H1 (cell line): Measurements from ENCODE around the gene RUSC2. TPM values are rescaled to one million over a fixed set of nuclear protein-coding genes. Genes with fewer than 3 reads are reported as not detected.
"Not testable (repeated sequence)": the region's sequence is repeated elsewhere in the genome, so short reads cannot be mapped to it uniquely, and the experiment has no call there.

Experiments
- CTCF ChIA-PET: fragments of 300-600 bp; sonication (Branson Sonifier 250); formaldehyde crosslinking; loops from one replicate; lab custom pipeline; 2021; ENCODE audit not compliant: partially characterized antibody; lab: Charles Lee
- POLR2A ChIA-PET: fragments of 300-600 bp; sonication (Branson Sonifier 250); formaldehyde crosslinking; loops from one replicate; lab custom pipeline; 2021; ENCODE audit warnings: inconsistent platforms; ENCODE audit not compliant: partially characterized antibody; lab: Charles Lee
- DNase-seq, 2 experiments: peaks; one replicate each; pipeline versions ENCODE4 v3.0.0 to v3.0.0-alpha.2; 2010 to 2022; ENCODE audit warnings: low spot score in 2 of 2, low read depth in 1 of 2, mixed read lengths in 1 of 2
- FAIRE-seq: peaks from 2 replicates; lab custom pipeline; 2011; peaks lifted over from hg19 to GRCh38; lab: Jason Lieb, UNC
- H2AFZ ChIP-seq: 2 replicates; pipeline ENCODE4 v1.8.1; 2012; ENCODE audit warnings: low read length, inconsistent platforms
- H2AK5ac ChIP-seq: 2 replicates; pipeline ENCODE4 v1.6.1; 2013; ENCODE audit warnings: low read depth, low read length
- H2BK120ac ChIP-seq: replicated peaks from 2 replicates; pipeline ENCODE3; 2013; ENCODE audit warnings: low read depth, low read length, inconsistent platforms
- H2BK12ac ChIP-seq: 2 replicates; pipeline ENCODE4 v1.6.1; 2013; ENCODE audit warnings: low read depth, low read length
- H2BK15ac ChIP-seq: 2 replicates; pipeline ENCODE4 v1.6.1; 2013; ENCODE audit warnings: low read length
- H2BK20ac ChIP-seq: 2 replicates; pipeline ENCODE4 v1.6.1; 2013; ENCODE audit warnings: low read length
- H2BK5ac ChIP-seq: 2 replicates; pipeline ENCODE4 v1.6.1; 2013; ENCODE audit warnings: low read depth, low read length
- H3K14ac ChIP-seq: 2 replicates; pipeline ENCODE4 v1.6.1; 2013; ENCODE audit warnings: inconsistent platforms; ENCODE audit not compliant: insufficient read length
- H3K18ac ChIP-seq: 2 replicates; pipeline ENCODE4 v1.6.1; 2013; ENCODE audit warnings: low read length; ENCODE audit errors: extremely low read depth
- H3K23ac ChIP-seq: 2 replicates; pipeline ENCODE4 v1.6.1; 2013; ENCODE audit warnings: inconsistent platforms; ENCODE audit not compliant: insufficient read length
- H3K23me2 ChIP-seq: 2 replicates; pipeline ENCODE4 v1.6.1; 2013; ENCODE audit warnings: low read depth, low read length
- H3K27ac ChIP-seq: 2 replicates; pipeline ENCODE4 v1.6.1; 2011; ENCODE audit warnings: low read depth, low read length, inconsistent platforms
- H3K27me3 ChIP-seq, 4 experiments: replicated peaks in 1 of 4; 1 replicate in 1 of 4; 2 replicates in 3 of 4; pipeline versions ENCODE4 v1.6.1 to v1.8.1; 2011 to 2013; ENCODE audit warnings: low read length in 3 of 4, mild to moderate bottlenecking in 3 of 4, inconsistent platforms in 2 of 4, mixed read lengths in 2 of 4, moderate library complexity in 1 of 4; ENCODE audit not compliant: control insufficient read depth in 3 of 4, insufficient read depth in 3 of 4; ENCODE audit errors: extremely low read depth in 1 of 4
- H3K36me3 ChIP-seq, 4 experiments: 2 replicates each; pipeline versions ENCODE4 v1.6.1 to v1.8.1; 2011 to 2013; ENCODE audit warnings: mild to moderate bottlenecking in 4 of 4, low read length in 3 of 4, moderate library complexity in 2 of 4, control low read depth in 1 of 4, inconsistent platforms in 1 of 4; ENCODE audit not compliant: insufficient read depth in 4 of 4, control insufficient read depth in 2 of 4
- H3K4ac ChIP-seq: replicated peaks from 2 replicates; pipeline ENCODE3; 2013; ENCODE audit warnings: low read length, low read depth, mixed read lengths, inconsistent platforms; ENCODE audit not compliant: insufficient read length
- H3K4me1 ChIP-seq, 4 experiments: replicated peaks in 1 of 4; 1 replicate in 1 of 4; 2 replicates in 3 of 4; pipeline versions ENCODE4 v1.6.1 to v1.8.1; 2011 to 2013; ENCODE audit warnings: low read length in 3 of 4, inconsistent platforms in 2 of 4, mixed read lengths in 1 of 4; ENCODE audit not compliant: insufficient read depth in 4 of 4, control insufficient read depth in 3 of 4
- H3K4me2 ChIP-seq, 2 experiments: 2 replicates each; pipeline versions ENCODE4 v1.6.1 to v1.8.1; 2011 to 2013; ENCODE audit warnings: low read depth in 2 of 2, low read length in 2 of 2, control low read depth in 1 of 2, inconsistent platforms in 1 of 2, mild to moderate bottlenecking in 1 of 2; ENCODE audit not compliant: insufficient read depth in 1 of 2
- H3K4me3 ChIP-seq, 4 experiments: fragments of 200-600, 300-600 bp in 1 of 4; sonication (generic), shearing (Covaris generic), sonication (Bioruptor Twin) in 1 of 4; 2 replicates each; pipeline versions ENCODE4 v1.5.1 to v1.8.1; 2011 to 2016; ENCODE audit warnings: low read length in 4 of 4, low read depth in 3 of 4, control low read depth in 2 of 4, inconsistent platforms in 2 of 4, mild to moderate bottlenecking in 2 of 4, mixed read lengths in 1 of 4, moderate library complexity in 1 of 4; ENCODE audit not compliant: insufficient read depth in 2 of 4; ENCODE audit errors: extremely low read depth in 1 of 4
- H3K56ac ChIP-seq: replicated peaks from 2 replicates; pipeline ENCODE3; 2013; ENCODE audit warnings: low read depth, mild to moderate bottlenecking, mixed read lengths, low read length, inconsistent platforms; ENCODE audit not compliant: insufficient read length
- H3K79me1 ChIP-seq: 2 replicates; pipeline ENCODE4 v1.6.1; 2013; ENCODE audit warnings: low read depth, low read length, control low read depth
- H3K79me2 ChIP-seq, 2 experiments: 2 replicates each; pipeline versions ENCODE4 v1.6.1 to v1.8.1; 2012 to 2013; ENCODE audit warnings: low read length in 2 of 2, mild to moderate bottlenecking in 2 of 2, inconsistent platforms in 1 of 2; ENCODE audit not compliant: insufficient read depth in 2 of 2, control insufficient read depth in 1 of 2
- H3K9ac ChIP-seq, 4 experiments: replicated peaks in 1 of 4; 1 replicate in 1 of 4; 2 replicates in 3 of 4; pipeline versions ENCODE4 v1.6.1 to v1.8.1; 2011 to 2013; ENCODE audit warnings: low read depth in 3 of 4, low read length in 3 of 4, control low read depth in 2 of 4, mild to moderate bottlenecking in 2 of 4, moderate library complexity in 2 of 4, inconsistent platforms in 1 of 4; ENCODE audit errors: extremely low read depth in 1 of 4
- H3K9me3 ChIP-seq, 2 experiments: 2 replicates each; pipeline versions ENCODE4 v1.6.1 to v1.8.1; 2012 to 2013; ENCODE audit warnings: mild to moderate bottlenecking in 2 of 2, moderate library complexity in 2 of 2, control low read depth in 1 of 2, inconsistent platforms in 1 of 2, low read depth in 1 of 2, low read length in 1 of 2, mixed read lengths in 1 of 2; ENCODE audit not compliant: insufficient read depth in 2 of 2
- H4K20me1 ChIP-seq, 2 experiments: replicated peaks in 1 of 2; 2 replicates each; pipeline versions ENCODE3 to v1.8.1; 2011 to 2013; ENCODE audit warnings: inconsistent platforms in 2 of 2, low read length in 2 of 2, mild to moderate bottlenecking in 1 of 2; ENCODE audit not compliant: insufficient read depth in 2 of 2, control insufficient read depth in 1 of 2
- H4K5ac ChIP-seq: 2 replicates; pipeline ENCODE4 v1.6.1; 2013; ENCODE audit warnings: low read length, low read depth, mixed read lengths, inconsistent platforms; ENCODE audit not compliant: insufficient read length
- H4K8ac ChIP-seq: 2 replicates; pipeline ENCODE4 v1.8.0; 2013; ENCODE audit warnings: mild to moderate bottlenecking, moderate library complexity, low read length, inconsistent platforms; ENCODE audit not compliant: insufficient read depth; ENCODE audit errors: extremely low read depth
- H4K91ac ChIP-seq: replicated peaks from 2 replicates; pipeline ENCODE3; 2013; ENCODE audit warnings: low read length, mixed read lengths, inconsistent platforms; ENCODE audit not compliant: insufficient read length
- WGBS, 2 experiments: shearing (Covaris generic) in 1 of 2; methylation state at CpG; one replicate each; pipeline versions ENCODE4 v1.1.6 to v1.1.7; 2013 to 2015; ENCODE audit warnings: low lambda C conversion rate in 2 of 2, mixed read lengths in 2 of 2, inconsistent platforms in 1 of 2, low coverage in 1 of 2, missing lambda C conversion rate in 1 of 2; ENCODE audit not compliant: insufficient replicate concordance in 2 of 2, insufficient coverage in 1 of 2, insufficient read length in 1 of 2; ENCODE audit errors: extremely low coverage in 1 of 2, missing lambda C conversion rate in 1 of 2; 5-methylcytosine and 5-hydroxymethylcytosine counted together
- polyA plus RNA-seq, 7 experiments: library from polyadenylated mRNA; depleted of rRNA in 3 of 7; stranded (reverse) in 5 of 7; unstranded in 2 of 7; fragments of >200 nt in 5 of 7; fragments of 200-250 nt in 2 of 7; gene quantifications; 1 replicate in 5 of 7; 2 replicates in 1 of 7; 4 replicates in 1 of 7; pipeline versions ENCODE4 v1.2.1 to v1.2.3, GENCODE V29; 2011 to 2013; ENCODE audit warnings: missing spikeins in 2 of 7, mixed read lengths in 2 of 7
- total RNA-seq: library from RNA; stranded (reverse); fragmentation: NEBNext Ultra II Directional; extraction: Animal tissue kit (Norgen Biotek cat#: 25700); gene quantifications from 2 replicates; pipeline ENCODE4 v1.2.1, GENCODE V29; 2021

Gene RUSC2
- total and polyA plus RNA-seq, 2 of the 8 experiments (the other 6 are each of a cell fraction or from before 2014, with no cell fraction given) = 4.2 to 7.9 TPM

DNA sequence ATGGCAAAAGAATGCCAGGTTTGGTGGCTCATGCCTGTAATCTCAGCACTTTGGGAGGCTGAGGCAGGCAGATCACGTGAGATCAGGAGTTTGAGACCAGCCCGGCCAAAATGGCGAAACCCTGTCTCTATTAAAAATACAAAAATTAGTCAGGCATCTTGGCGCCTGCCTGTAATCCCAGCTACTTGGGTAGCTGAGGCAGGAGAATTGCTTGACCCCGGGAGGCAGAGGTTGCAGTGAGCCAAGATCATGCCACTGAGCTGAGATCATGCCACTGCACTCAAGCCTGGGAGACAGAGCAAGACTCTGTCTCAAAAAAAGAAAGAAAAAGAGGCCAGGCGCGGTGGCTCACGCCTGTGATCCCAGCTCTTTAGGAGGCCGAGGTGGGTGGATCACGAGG is 8.3 kb downstream of the RUSC2 start:
- H4K91ac ChIP-seq, H4K8ac ChIP-seq, H2BK15ac ChIP-seq, H3K14ac ChIP-seq, H3K4ac ChIP-seq, H3K36me3 ChIP-seq, H2BK12ac ChIP-seq, H3K4me2 ChIP-seq, H3K23me2 ChIP-seq, H3K56ac ChIP-seq, H2BK5ac ChIP-seq, H2BK20ac ChIP-seq, H3K4me1 ChIP-seq, H2AFZ ChIP-seq, H4K5ac ChIP-seq, POLR2A ChIA-PET, H2AK5ac ChIP-seq, H3K9ac ChIP-seq, H4K20me1 ChIP-seq, H3K18ac ChIP-seq, H3K79me1 ChIP-seq, H3K27ac ChIP-seq, H3K27me3 ChIP-seq, H3K9me3 ChIP-seq, H3K4me3 ChIP-seq, H3K79me2 ChIP-seq, DNase-seq, H3K23ac ChIP-seq, H2BK120ac ChIP-seq, FAIRE-seq: not testable (repeated sequence)
- WGBS, 2 experiments = 91% methylated on average over 10 of the region's 10 CpGs; no CpG with 5 or more reads in 1 of the 2 experiments
- CTCF ChIA-PET = interaction anchor here (0.6 to 3.7 kb wide), 4 partner anchors 13 to 24 kb away, joined by 3 to 15 read pairs (median 4); no protein-coding TSS in a partner anchor
